HepG2 (cell line): ENCODE results near the gene PPP1R27. TPM values are rescaled to one million over a fixed set of nuclear protein-coding genes. Genes with fewer than 3 reads are reported as not detected.

Experiments used
- AGO1 ChIP-seq: fragments of 200-400 bp; formaldehyde crosslinking; IDR thresholded peaks from 2 replicates; pipeline ENCODE4 v1.6.1; 2017; ENCODE audit warnings: mild to moderate bottlenecking, low read depth, low read length, moderate library complexity; ENCODE audit not compliant: poor library complexity, severe bottlenecking
- CC2D1A ChIP-seq: sonication (generic); formaldehyde crosslinking; IDR thresholded peaks from 2 replicates; pipeline ENCODE4 v1.8.1; 2023; ENCODE audit warnings: mild to moderate bottlenecking, missing genetic modification reagents
- DMAP1 ChIP-seq: IDR thresholded peaks from 2 replicates; pipeline ENCODE4 v1.6.1; 2016
- EZH2 ChIP-seq: conservative IDR thresholded peaks from 2 replicates; pipeline ENCODE4 v1.6.1; 2012; ENCODE audit warnings: mild to moderate bottlenecking, low read depth, low read length, moderate library complexity
- HDAC1 ChIP-seq: sonication (generic); formaldehyde crosslinking; IDR thresholded peaks from 2 replicates; pipeline ENCODE4 v1.5.1; 2020; ENCODE audit warnings: mild to moderate bottlenecking, missing genetic modification reagents
- HMGXB3 ChIP-seq: sonication (generic); formaldehyde crosslinking; IDR thresholded peaks from 2 replicates; pipeline ENCODE4 v1.4.0; 2020; ENCODE audit warnings: missing genetic modification reagents, borderline replicate concordance
- HOXA7 ChIP-seq: sonication (generic); formaldehyde crosslinking; IDR thresholded peaks from 2 replicates; pipeline ENCODE4 v1.8.1; 2022; ENCODE audit warnings: mild to moderate bottlenecking, missing genetic modification reagents, moderate library complexity
- IKZF1 ChIP-seq: fragments of 450-650 bp; IDR thresholded peaks from 2 replicates; pipeline ENCODE4 v1.7.1; 2016
- JDP2 ChIP-seq: sonication (generic); formaldehyde crosslinking; IDR thresholded peaks from 2 replicates; pipeline ENCODE4 v1.8.1; 2022; ENCODE audit warnings: missing genetic modification reagents, borderline replicate concordance
- MAF1 ChIP-seq: sonication (generic); formaldehyde crosslinking; IDR thresholded peaks from 2 replicates; pipeline ENCODE4 v1.5.0; 2020; ENCODE audit warnings: missing genetic modification reagents, borderline replicate concordance
- MAFF ChIP-seq: IDR thresholded peaks from 2 replicates; pipeline ENCODE4 v1.6.1; 2011; ENCODE audit warnings: low read depth, low read length, improper control_type of control experiment
- PCBP2 ChIP-seq: fragments of 200-400 bp; formaldehyde crosslinking; optimal IDR thresholded peaks from 2 replicates; pipeline ENCODE3; 2018; ENCODE audit warnings: low read length, low read depth; ENCODE audit not compliant: poor library complexity, severe bottlenecking
- PHF8 ChIP-seq: sonication (generic); formaldehyde crosslinking; IDR thresholded peaks from 2 replicates; pipeline ENCODE4 v1.5.0; 2020; ENCODE audit warnings: missing genetic modification reagents
- SALL2 ChIP-seq: sonication (generic); formaldehyde crosslinking; IDR thresholded peaks from 2 replicates; pipeline ENCODE4 v1.8.1; 2023; ENCODE audit warnings: mild to moderate bottlenecking, missing genetic modification reagents, inconsistent platforms
- SMC3 ChIP-seq: IDR thresholded peaks from 2 replicates; pipeline ENCODE4 v1.6.1; 2011; ENCODE audit warnings: low read length, improper control_type of control experiment
- TMF1 ChIP-seq: sonication (generic); formaldehyde crosslinking; IDR thresholded peaks from 2 replicates; pipeline ENCODE4 v1.8.1; 2022; ENCODE audit warnings: low read depth, missing genetic modification reagents
- ZKSCAN1 ChIP-seq: fragments of 150-350 bp; IDR thresholded peaks from 2 replicates; pipeline ENCODE4 v1.6.1; 2014; ENCODE audit warnings: low read length
- ZNF234 ChIP-seq: sonication (generic); formaldehyde crosslinking; conservative IDR thresholded peaks from 2 replicates; pipeline ENCODE4 v1.5.1; 2020; ENCODE audit warnings: mild to moderate bottlenecking, missing genetic modification reagents
- ZNF253 ChIP-seq: sonication (generic); formaldehyde crosslinking; IDR thresholded peaks from 2 replicates; pipeline ENCODE4 v1.8.0; 2022; ENCODE audit warnings: mild to moderate bottlenecking, missing genetic modification reagents, borderline replicate concordance
- ZNF34 ChIP-seq: sonication (generic); formaldehyde crosslinking; IDR thresholded peaks from 2 replicates; pipeline ENCODE4 v1.4.0; 2020; ENCODE audit warnings: mild to moderate bottlenecking, missing genetic modification reagents, borderline replicate concordance
- ZNF451 ChIP-seq: sonication (generic); formaldehyde crosslinking; IDR thresholded peaks from 2 replicates; pipeline ENCODE4 v1.5.0; 2020; ENCODE audit warnings: mild to moderate bottlenecking, missing genetic modification reagents
- ZNF556 ChIP-seq: sonication (generic); formaldehyde crosslinking; IDR thresholded peaks from 2 replicates; pipeline ENCODE4 v1.4.0; 2020; ENCODE audit warnings: mild to moderate bottlenecking, missing genetic modification reagents, borderline replicate concordance
- ZNF580 ChIP-seq: IDR thresholded peaks from 2 replicates; pipeline ENCODE4 v1.6.1; 2016; ENCODE audit warnings: low read depth, borderline replicate concordance
- polyA plus RNA-seq, 8 experiments: library from polyadenylated mRNA; depleted of rRNA in 3 of 8; stranded (reverse) in 7 of 8; unstranded in 1 of 8; fragments of >200 nt; fragmentation: Illumina TruSeq in 4 of 8; extraction: Trizol in 4 of 8; gene quantifications; 2 replicates each; pipeline versions ENCODE4 v1.2.1 to v1.2.3, GENCODE V29; 2011 to 2016; ENCODE audit warnings: low read depth in 4 of 8, missing spikeins in 1 of 8, mixed read lengths in 1 of 8; ENCODE audit not compliant: insufficient read depth in 1 of 8
- total RNA-seq, 5 experiments: library from RNA; depleted of rRNA; stranded (reverse); fragments of >200 nt; fragmentation: Illumina TruSeq; extraction: Trizol; gene quantifications; 2 replicates each; pipeline ENCODE4 v1.2.3, GENCODE V29; 2016; ENCODE audit warnings: low read depth in 1 of 5
- TF ChIP-seq, protein P1 (sequence below): sonication (generic); formaldehyde crosslinking; IDR thresholded peaks from 2 replicates; pipeline ENCODE4 v1.5.0; 2020; ENCODE audit warnings: mild to moderate bottlenecking, low read depth, missing genetic modification reagents, borderline replicate concordance

Gene PPP1R27
- total and polyA plus RNA-seq, 2 of the 13 experiments (the other 11 are each of a cell fraction or from before 2014, with no cell fraction given), result 0.17 to 1.00 TPM

- TF ChIP-seq MAF1 (CRISPR knock-in tag) (0 out of 2 replicates have a peak, but pooled peaks have one; percentile 12), TMF1 (peak; percentile 84), ZNF556 (CRISPR knock-in tag) (no peak), ZNF253 (CRISPR knock-in tag) (peak; percentile 64; the same call in 1 of the 2 replicates), DMAP1 (CRISPR knock-in tag) (no peak; the same call in 1 of the 2 replicates), MAFF (no peak), SALL2 (CRISPR knock-in tag) (peak; percentile 57; the same call in 1 of the 2 replicates), ZNF451 (CRISPR knock-in tag) (no peak), ZNF234 (CRISPR knock-in tag) (no peak), HMGXB3 (CRISPR knock-in tag) (no peak), ZNF580 (CRISPR knock-in tag) (peak; percentile 15; the same call in 1 of the 2 replicates), HDAC1 (CRISPR knock-in tag) (no peak; the same call in 1 of the 2 replicates), EZH2 (no peak), AGO1 (peak; percentile 96), ZNF34 (CRISPR knock-in tag) (no peak), CC2D1A (CRISPR knock-in tag) (no peak), PCBP2 (no peak), PHF8 (no peak; the same call in 1 of the 2 replicates), SMC3 (no peak; the same call in 1 of the 2 replicates), HOXA7 (CRISPR knock-in tag) (no peak), JDP2 (CRISPR knock-in tag) (no peak), IKZF1 (no peak), ZKSCAN1 (no peak)
- TF ChIP-seq, protein P1, sequence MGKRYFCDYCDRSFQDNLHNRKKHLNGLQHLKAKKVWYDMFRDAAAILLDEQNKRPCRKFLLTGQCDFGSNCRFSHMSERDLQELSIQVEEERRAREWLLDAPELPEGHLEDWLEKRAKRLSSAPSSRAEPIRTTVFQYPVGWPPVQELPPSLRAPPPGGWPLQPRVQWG (CRISPR knock-in tag), result no peak
These were observed 34.6 kb upstream of the PPP1R27 start (continued) for GRCh38 chr17:81869221-81870130.
